Stimulated activated CD4-positive, alpha-beta T cell treated with anti-CD3 and anti-CD28 coated beads, Interleukin-12 subunit alpha, Interleukin-12 subunit beta, amount 100 ng/mL, for 48 hours (primary cell): Measurements from ENCODE around the gene MACO1.
"Not testable (repeated sequence)": the region's sequence is repeated elsewhere in the genome, so short reads cannot be mapped to it uniquely, and the experiment has no call there.

Source experiments
- DNase-seq, 3 donors: peaks; one replicate each; pipeline ENCODE4 v3.0.0-alpha.2; 2020; ENCODE audit warnings: low read depth in 2 of 3, low spot score in 1 of 3

The MACO1 gene

DNA sequence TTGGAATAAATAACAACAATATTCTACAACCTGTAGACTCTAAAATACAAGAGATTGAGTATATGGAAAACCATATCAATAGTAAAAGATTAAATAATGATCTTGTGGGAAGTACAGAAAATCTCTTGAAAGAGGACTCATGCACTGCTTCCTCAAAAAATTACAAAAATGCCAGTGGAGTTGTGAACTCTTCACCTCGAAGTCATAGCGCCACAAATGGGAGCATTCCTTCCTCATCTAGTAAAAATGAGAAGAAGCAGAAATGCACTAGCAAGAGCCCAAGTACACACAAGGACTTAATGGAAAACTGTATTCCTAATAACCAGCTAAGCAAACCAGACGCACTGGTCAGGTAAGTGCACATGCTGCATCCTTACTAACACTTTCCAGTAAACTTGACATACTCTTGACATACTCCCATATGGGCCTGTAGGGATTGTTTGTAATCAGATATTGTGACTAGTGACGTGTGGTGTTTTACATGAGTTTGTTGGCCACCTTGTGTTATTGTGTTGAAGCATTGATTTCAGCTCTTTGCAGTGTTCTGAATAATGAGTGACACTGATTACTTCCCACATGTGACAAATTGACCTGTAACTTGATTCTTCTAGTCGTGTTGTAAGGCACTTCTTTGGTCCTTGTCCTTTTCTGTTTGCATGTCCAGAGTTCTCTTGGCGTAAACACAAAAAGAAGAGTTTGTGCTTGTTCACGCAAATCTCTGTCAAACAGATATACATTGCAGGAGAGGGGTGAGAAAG is 28.0 kb downstream of the MACO1 start:
- DNase-seq = no peak

- DNase-seq = no peak
Observed at GRCh38 chr1:25460020-25460419, 29.3 kb downstream of the MACO1 start.

DNA sequence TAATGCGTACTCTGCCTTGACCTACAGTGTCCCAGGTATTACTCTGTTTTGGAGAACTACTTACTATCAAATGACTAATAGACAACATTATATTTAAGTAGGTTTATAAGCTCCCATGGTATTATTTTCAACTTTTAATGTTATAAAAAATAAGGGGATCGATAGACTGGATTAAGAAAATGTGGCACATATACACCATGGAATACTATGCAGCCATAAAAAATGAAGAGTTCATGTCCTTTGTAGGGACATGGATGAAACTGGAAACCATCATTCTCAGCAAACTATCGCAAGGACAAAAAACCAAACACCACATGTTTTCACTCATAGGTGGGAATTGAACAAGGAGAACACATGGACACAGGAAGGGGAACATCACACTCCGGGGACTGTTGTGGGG is 30.1 kb downstream of the MACO1 start:
- not testable (repeated sequence) for DNase-seq

GRCh38 chr1:25461849-25462248 is 31.2 kb downstream of the MACO1 start:
- no peak for DNase-seq

- no peak for DNase-seq
Observed at GRCh38 chr1:25462732-25463131, 32.0 kb downstream of the MACO1 start.

- DNase-seq = no peak
Observed at GRCh38 chr1:25467193-25467592, 36.5 kb downstream of the MACO1 start.

DNA sequence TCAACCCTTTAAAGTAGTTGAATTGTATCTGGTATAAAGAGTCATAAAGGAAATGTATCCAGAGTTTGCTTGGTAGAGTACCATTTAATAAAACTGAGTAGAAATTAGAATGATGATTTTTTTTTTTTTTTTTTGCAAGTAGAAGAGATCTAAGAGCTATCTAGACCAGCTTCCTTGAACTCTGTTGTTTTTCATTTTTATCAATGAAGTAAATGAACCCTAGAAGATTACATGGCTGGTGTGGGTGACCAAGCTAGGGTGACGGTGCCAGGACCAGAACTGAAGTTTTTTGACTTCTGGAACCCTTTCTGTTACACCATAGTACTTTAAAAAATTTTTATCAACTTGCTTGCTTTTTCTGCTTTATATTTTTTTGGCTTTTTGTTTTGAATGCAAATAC is 36.9 kb downstream of the MACO1 start:
- no peak for DNase-seq

DNA sequence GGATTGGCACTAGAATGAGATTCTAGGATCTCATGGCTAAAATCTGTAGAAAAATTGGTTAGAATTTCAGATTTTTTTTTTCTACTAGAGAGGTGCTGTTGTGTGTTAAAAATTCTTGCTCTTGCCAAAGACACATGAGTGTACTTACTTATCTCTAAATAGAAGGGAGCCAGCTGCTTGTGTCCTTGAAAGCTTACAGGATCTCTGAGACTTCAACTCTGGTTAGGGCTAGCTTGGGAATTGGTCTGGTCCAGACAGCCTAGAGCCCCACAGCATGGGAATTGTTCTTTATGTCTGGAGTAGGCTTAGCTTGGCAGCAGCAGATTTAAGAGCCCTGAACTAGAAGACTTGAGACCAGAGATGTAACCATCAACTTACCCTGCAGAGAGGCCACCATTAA is 37.3 kb downstream of the MACO1 start:
- DNase-seq = no peak

DNA sequence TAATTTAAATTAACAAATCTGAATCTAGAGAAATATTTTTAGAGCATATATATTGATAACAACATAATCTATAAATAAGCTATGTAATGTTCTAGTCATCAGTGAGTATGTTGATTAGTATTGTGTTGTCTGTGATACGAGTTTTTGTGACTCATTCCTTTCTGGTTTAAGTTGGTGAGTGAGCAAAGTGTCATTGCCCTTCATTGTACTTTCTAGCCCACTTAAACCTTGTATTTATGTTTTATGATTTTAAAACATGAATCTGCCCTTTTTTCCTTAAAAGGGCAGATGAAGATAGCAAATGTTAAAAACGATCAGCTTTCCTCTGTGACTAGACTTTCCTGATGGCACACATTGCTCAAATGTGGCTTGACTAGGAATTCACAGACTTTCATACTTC is 38.5 kb downstream of the MACO1 start:
- no peak for DNase-seq

GRCh38 chr1:25472471-25472870 is 41.8 kb downstream of the MACO1 start:
- DNase-seq = no peak

DNA sequence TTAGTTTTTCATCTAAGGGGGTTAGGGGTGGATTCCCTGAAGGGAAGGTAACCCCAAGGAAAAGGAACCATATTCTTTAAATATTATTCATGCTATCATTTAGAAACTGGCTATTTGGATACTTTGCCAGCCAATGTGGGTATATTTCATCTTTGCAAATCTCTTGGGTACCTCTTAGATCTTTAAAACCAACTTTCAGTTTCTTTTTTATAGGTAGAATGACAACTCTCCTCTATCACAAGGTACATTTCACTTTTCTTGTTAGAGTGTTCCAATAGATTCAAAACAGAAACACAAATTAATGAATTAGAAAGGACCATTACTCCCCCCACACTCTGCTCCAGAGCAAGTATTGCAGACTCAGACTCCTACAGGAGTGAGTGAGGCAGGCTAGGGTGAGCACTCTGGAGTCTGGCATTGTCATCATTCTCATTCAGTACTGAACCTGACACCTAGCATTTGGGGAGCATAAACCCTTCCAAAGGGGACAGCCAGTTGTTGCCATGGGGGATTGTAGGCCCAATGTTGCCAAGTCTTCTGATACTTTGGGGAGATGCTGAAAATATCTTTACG is 43.0 kb downstream of the MACO1 start:
- DNase-seq = no peak

DNA sequence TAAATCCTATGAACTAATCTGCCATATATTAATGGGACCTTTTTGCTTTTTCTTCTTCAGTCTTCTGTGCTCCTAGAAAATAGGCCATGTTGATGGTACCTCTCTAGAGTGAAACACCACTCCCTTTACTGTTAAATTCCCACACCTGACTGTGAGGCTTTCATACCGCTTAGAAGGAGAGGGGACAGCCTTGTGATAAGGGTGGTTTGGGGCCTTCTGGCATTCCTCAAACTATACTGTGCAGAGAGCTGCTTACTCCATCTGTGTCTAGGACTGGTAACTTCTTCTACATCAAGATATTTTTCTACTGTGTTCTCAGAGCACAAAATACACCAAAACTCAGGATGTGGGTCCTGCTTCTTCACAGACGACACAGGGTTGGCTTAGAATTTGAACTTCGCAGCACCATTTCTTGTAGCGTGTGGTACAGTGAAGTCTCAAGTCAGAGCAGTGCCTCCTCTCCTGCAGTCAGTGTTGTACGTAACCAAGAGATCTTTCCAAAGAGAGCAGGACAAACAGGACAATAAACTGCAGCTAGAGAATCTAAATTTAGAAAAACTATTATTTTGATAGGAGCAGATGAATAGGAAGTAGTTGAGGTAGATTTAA is 43.8 kb downstream of the MACO1 start:
- DNase-seq = no peak

DNA sequence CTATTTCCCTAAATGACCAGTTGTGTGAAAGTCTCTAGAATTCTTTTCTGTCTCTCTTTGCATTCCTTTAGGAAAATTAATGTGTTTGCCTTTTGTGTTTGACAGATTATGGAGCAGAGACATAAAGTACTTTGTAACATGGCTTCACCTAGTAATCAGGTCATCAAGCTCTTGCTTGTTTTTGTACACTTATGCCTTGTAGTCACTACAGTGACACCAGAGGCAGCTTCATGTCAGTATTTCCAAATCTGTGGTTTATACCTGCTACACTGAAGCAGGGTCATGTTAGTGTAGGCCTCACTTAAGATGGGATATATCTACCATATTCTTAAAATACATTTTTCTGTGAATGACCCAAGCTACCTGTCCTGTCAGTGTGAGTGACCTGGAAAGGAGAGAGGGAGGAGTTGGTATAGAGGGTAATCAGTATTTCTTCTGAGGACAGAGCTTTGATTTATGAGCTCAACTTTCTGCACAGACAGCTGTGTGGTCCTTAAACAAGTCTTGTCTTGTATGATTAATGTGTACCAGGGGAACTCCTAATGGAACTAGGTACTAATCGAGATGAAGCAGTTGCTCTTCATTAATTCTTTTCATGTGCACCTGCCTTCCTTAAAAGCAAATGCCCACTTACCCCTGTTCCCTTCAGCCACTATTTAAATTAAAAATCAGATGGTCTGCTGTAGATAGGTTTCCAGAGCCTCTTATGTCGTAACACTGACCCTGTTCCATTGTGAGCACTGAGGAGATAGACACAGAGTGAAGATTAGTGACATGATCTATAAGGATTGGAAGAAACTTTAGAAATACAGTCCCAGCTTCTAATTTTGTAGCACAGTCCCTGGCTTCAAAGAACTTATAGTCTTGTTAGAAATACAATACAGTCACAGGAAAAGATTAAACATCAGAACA is 45.7 kb downstream of the MACO1 start:
- DNase-seq = no peak

DNA sequence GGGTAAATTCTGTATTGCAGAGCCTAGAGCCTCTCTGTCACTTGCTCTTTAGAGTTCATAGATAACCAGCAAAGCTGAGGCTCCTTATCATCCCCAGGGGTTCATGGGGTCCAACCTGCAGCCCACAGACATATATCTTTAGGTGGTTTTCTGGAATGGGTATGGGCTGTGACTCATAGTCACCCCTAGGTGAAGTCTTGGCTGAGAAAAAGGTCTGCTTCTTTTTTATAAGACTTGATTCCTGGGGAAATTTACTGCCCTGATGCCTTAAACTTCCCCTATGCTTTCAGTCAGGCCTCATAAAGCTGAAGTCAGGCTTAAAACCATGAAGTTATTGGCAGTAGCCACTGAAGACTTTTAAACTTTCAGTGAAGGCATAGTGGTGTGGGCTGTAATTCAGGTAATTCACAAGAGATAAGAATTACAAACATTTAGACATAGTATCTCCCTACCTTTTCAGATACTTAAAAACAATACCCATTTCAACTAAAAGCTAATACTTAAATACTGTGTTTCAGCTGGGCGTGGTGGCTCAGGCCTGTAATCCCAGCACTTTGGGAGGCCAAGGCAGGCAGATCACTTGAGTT is 46.8 kb downstream of the MACO1 start:
- DNase-seq = no peak

DNA sequence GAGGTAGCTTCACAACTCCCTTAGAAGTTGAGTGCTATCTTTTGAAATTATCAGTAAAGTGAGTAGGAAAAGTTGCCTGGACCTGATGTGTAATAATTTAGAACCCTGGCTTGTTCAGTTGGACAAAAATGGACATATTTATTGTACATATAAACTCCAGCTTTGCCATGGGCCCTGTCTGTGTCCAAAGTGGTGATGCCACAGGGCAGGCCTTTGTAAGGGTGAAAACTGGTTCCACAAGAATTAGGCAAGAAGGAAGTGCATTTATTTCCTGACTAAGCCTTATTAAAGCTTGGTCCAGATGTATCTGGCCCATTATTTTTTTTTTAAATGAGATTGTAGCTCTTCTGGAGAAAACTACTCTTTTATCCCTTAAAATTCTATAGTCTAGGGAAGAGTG is 47.9 kb downstream of the MACO1 start:
- DNase-seq = no peak

- no peak for DNase-seq
Observed at GRCh38 chr1:25481625-25482024, 50.9 kb downstream of the MACO1 start.

DNA sequence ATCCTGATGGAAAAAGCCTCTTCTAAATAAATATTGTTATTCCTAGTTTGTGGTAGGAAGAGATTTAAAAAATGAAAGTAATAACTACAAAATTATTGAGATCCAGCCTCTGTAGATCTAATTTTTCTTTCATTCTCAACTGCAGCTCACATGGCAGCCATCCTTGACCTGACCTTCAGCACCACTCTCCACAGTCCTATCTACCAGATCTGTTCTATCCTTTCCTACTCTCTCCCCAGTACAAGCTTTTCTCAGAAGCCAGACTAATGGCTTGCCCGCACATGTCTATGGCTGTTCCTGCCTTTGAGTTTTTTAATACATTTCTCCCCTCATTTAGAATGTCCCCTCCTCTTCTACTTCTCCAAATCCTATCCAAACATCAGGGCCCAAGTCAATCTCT is 51.5 kb downstream of the MACO1 start:
- DNase-seq = no peak

DNA sequence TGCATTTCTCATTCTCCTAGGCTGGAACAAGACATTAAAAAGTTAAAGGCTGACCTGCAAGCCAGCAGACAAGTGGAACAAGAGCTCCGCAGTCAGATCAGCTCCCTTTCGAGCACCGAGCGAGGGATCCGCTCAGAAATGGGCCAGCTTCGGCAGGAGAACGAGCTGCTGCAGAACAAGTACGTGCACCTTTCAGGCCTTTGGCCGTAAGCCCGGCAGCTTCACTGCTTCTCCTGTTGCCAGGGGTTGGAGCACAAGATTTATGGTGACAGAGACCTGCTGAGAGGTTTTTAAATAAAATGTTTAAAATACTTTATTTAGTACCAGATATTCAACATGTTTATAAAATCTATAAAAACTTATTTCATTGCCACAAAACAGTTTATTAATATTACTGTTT is 53.4 kb downstream of the MACO1 start:
- DNase-seq = no peak

GRCh38 chr1:25484533-25484932 is 53.8 kb downstream of the MACO1 start:
- no peak for DNase-seq

DNA sequence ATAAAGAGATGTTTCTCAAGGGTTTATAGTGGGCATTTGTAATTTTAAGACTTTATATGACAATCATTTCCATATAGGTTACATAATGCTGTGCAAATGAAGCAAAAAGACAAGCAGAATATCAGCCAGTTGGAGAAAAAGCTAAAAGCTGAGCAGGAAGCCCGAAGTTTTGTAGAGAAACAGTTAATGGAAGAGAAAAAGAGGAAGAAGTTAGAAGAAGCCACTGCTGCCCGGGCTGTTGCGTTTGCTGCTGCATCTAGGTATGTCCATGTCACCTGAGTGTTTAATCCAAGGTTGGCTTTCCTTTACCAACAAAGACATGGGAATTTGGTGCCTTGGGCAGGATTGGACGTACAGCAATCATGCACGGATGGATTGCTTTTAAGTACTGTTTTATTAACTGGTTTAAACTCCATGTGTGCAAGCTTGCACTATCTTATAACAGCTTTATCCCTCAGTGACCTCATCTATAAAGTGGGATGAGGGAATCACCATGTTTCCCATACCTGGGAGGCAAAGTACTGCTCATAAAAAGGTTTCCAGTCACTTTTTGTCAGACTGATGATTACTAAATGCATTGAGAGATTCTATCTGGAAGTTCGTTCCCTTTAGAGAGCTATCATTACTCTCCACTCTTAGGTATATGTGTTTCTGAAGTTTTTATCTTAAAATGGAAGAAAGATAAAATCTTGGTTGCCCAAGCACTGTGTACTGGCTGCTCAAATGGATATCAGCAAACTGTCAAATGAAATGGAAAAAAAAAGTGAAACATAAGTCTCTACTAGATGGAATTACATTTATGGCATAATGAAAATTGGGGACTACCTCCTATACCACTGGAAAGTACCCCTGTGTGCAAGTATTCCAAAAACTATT is 55.1 kb downstream of the MACO1 start:
- DNase-seq = no peak
